GM23248 (cell line): Measurements from ENCODE around the gene RNF175. TPM values are rescaled to one million over a fixed set of nuclear protein-coding genes. Genes with fewer than 3 reads are reported as not detected.
A peak's percentile ranks its signal among the peaks of the same experiment; 100 is the strongest.

ENCODE experiments used
- DNase-seq: peaks from one replicate; pipeline ENCODE4 v3.0.0-alpha.2; 2015
- H2AFZ ChIP-seq: fragments of 200-600 bp; sonication (generic); 2 replicates; pipeline ENCODE4 v1.6.1; 2016; ENCODE audit warnings: antibody characterized with exemption
- H3F3A ChIP-seq: fragments of 200-600 bp; sonication (generic); 2 replicates; pipeline ENCODE4 v1.6.1; 2016; ENCODE audit warnings: mild to moderate bottlenecking, antibody characterized with exemption, mixed run types; ENCODE audit not compliant: insufficient read depth
- H3K27ac ChIP-seq: fragments of 200-600 bp; sonication (generic); 2 replicates; pipeline ENCODE4 v1.5.1; 2016; ENCODE audit warnings: mild to moderate bottlenecking
- H3K27me3 ChIP-seq: fragments of 200-600 bp; sonication (generic); replicated peaks from 2 replicates; pipeline ENCODE4 v1.6.1; 2016; ENCODE audit warnings: mild to moderate bottlenecking; ENCODE audit not compliant: insufficient read depth
- H3K36me3 ChIP-seq: fragments of 200-600 bp; sonication (generic); 2 replicates; pipeline ENCODE4 v1.6.1; 2016; ENCODE audit warnings: low read depth, mild to moderate bottlenecking
- H3K4me1 ChIP-seq: fragments of 200-600 bp; sonication (generic); 2 replicates; pipeline ENCODE4 v1.6.1; 2016; ENCODE audit warnings: mild to moderate bottlenecking; ENCODE audit not compliant: insufficient read depth
- H3K4me2 ChIP-seq: fragments of 200-600 bp; sonication (generic); one replicate; pipeline ENCODE4 v1.6.1; 2016; ENCODE audit warnings: mild to moderate bottlenecking; ENCODE audit not compliant: unreplicated experiment
- H3K4me3 ChIP-seq: fragments of 200-600 bp; sonication (generic); 2 replicates; pipeline ENCODE4 v1.5.1; 2016; ENCODE audit warnings: mild to moderate bottlenecking
- H3K79me2 ChIP-seq: fragments of 200-600 bp; sonication (generic); 2 replicates; pipeline ENCODE4 v1.6.1; 2016; ENCODE audit warnings: mild to moderate bottlenecking; ENCODE audit not compliant: insufficient read depth
- H3K9ac ChIP-seq: fragments of 200-600 bp; sonication (generic); 2 replicates; pipeline ENCODE4 v1.6.1; 2016; ENCODE audit warnings: mild to moderate bottlenecking
- H3K9me2 ChIP-seq: fragments of 200-600 bp; sonication (generic); 2 replicates; pipeline ENCODE4 v1.6.1; 2016; ENCODE audit warnings: mixed run types, mild to moderate bottlenecking, moderate library complexity; ENCODE audit not compliant: insufficient read depth
- H3K9me3 ChIP-seq: fragments of 200-600 bp; sonication (generic); one replicate; pipeline ENCODE4 v1.6.1; 2017; ENCODE audit warnings: low read depth
- H4K20me1 ChIP-seq: fragments of 200-600 bp; sonication (generic); 2 replicates; pipeline ENCODE4 v1.6.0; 2016; ENCODE audit not compliant: insufficient read depth
- EZH2 ChIP-seq: fragments of 200-600 bp; sonication (generic); IDR thresholded peaks from 2 replicates; pipeline ENCODE4 v1.6.1; 2018; ENCODE audit warnings: antibody characterized with exemption, mild to moderate bottlenecking; ENCODE audit not compliant: insufficient read depth, poor library complexity, severe bottlenecking
- EZH2phosphoT487 ChIP-seq: fragments of 200-600 bp; sonication (generic); IDR thresholded peaks from 2 replicates; pipeline ENCODE4 v1.6.1; 2018; ENCODE audit warnings: antibody characterized with exemption, moderate library complexity, mild to moderate bottlenecking, low read depth; ENCODE audit not compliant: insufficient read depth
- WGBS, 2 experiments: methylation state at CpG; one replicate each; pipeline ENCODE4 v1.1.6; 2015 to 2017; ENCODE audit warnings: low lambda C conversion rate in 2 of 2, low coverage in 1 of 2; ENCODE audit errors: missing lambda C conversion rate in 2 of 2; 5-methylcytosine and 5-hydroxymethylcytosine counted together
- in situ Hi-C: fragments of 300-500 bp; cut with MboI; formaldehyde crosslinking; loops from 2 replicates; pipeline ENCODE4 v1.15.0; 2020
- polyA plus RNA-seq: library from polyadenylated mRNA; unstranded; fragments of >200 nt; fragmentation: Nextera tagmentation; extraction: Ambion mirVana; gene quantifications from 2 replicates; pipeline ENCODE4 v1.2.1, GENCODE V29; 2016
- total RNA-seq: library from RNA; depleted of rRNA; stranded (reverse); fragments of >200 nt; shearing (Covaris generic); gene quantifications from 2 replicates; pipeline ENCODE4 v1.2.3, GENCODE V29; 2014; rRNA removed

Gene RNF175
- total and polyA plus RNA-seq, 2 experiments from 2014 or later: not detected

GRCh38 chr4:153661908-153662307 lies 97.9 kb downstream of the RNF175 start:
- no peaks in the 10 kb centered on the region for H4K20me1 ChIP-seq
- TF ChIP-seq EZH2: no peak
- no peak for TF ChIP-seq EZH2phosphoT487

GRCh38 chr4:153661215-153661822 lies 98.5 kb downstream of the RNF175 start:
- TF ChIP-seq EZH2phosphoT487: no peak
- no peak for TF ChIP-seq EZH2
- no peaks in the 10 kb centered on the region for H3K4me1 ChIP-seq
- WGBS, 2 experiments: 36 to 42% methylated on average over 6 of the region's 6 CpGs
- H4K20me1 ChIP-seq: no peaks in the 10 kb centered on the region
- H3K4me2 ChIP-seq: no peak overlapping the region
- H3K9ac ChIP-seq: no peak overlapping the region
- no peaks in the 10 kb centered on the region for H3K9me3 ChIP-seq
- H3K36me3 ChIP-seq: no peaks in the 10 kb centered on the region
- H3K79me2 ChIP-seq: no peaks in the 10 kb centered on the region
- H3K4me3 ChIP-seq: no peak overlapping the region
- no peaks in the 10 kb centered on the region for H3K9me2 ChIP-seq
- H3K27ac ChIP-seq: no peak overlapping the region
- H2AFZ ChIP-seq: no peak overlapping the region
- H3K27me3 ChIP-seq: no peaks in the 10 kb centered on the region
- in situ Hi-C loops: no loop called here
- no peaks in the 10 kb centered on the region for H3F3A ChIP-seq
- peak; percentile 17 for DNase-seq

More at GRCh38 chr4:153661908-153662307, 97.9 kb downstream of the RNF175 start:
- DNase-seq: no peak
- H3K79me2 ChIP-seq: no peaks in the 10 kb centered on the region
- 68 to 79% methylated on average over 1 of the region's 1 CpG for WGBS, 2 experiments
- no peak overlapping the region for H3K4me2 ChIP-seq
- H3K4me3 ChIP-seq: no peak overlapping the region
- no peaks in the 10 kb centered on the region for H3K36me3 ChIP-seq
- H3K9ac ChIP-seq: no peak overlapping the region
- in situ Hi-C loops: no loop called here
- no peaks in the 10 kb centered on the region for H3K9me2 ChIP-seq
- H3K27ac ChIP-seq: no peak overlapping the region
- H3F3A ChIP-seq: no peaks in the 10 kb centered on the region
- no peaks in the 10 kb centered on the region for H3K9me3 ChIP-seq
- H3K27me3 ChIP-seq: no peaks in the 10 kb centered on the region
- H2AFZ ChIP-seq: no peak overlapping the region
- H3K4me1 ChIP-seq: no peaks in the 10 kb centered on the region

Other genes starting within 250 kb of the RNF175 start
- not detected in 2 replicates for gene TLR2, start 75.7 kb downstream of the RNF175 start, total RNA-seq
- not detected in 2 replicates for gene TLR2, start 75.7 kb downstream of the RNF175 start, polyA plus RNA-seq
- gene SFRP2, start 29.1 kb upstream of the RNF175 start, total RNA-seq: 0.63 and 0.65 TPM in 2 replicates
- 1.6 and 2.4 TPM in 2 replicates for gene SFRP2, start 29.1 kb upstream of the RNF175 start, polyA plus RNA-seq